ENCODE results near the gene MRPL54.

Gene MRPL54

GRCh38 chr19:3780786-3781304 is 18.4 kb downstream of the MRPL54 start:
- no peak overlapping the region for H3K27ac Mint-ChIP-seq
- H3K36me3 Mint-ChIP-seq: peaks cover 32% of the 10 kb centered on the region
- H3K27me3 Mint-ChIP-seq: peaks cover 17% of the 10 kb centered on the region

GRCh38 chr19:3781603-3782002 is 19.1 kb downstream of the MRPL54 start:
- H3K4me3 Mint-ChIP-seq: no peak overlapping the region
- peaks cover 18% of the 10 kb centered on the region for H3K4me1 Mint-ChIP-seq
- peaks cover 20% of the 10 kb centered on the region for H3K9me3 Mint-ChIP-seq
- no peak for DNase-seq
- peaks cover 19% of the 10 kb centered on the region for H3K27me3 Mint-ChIP-seq
- peaks cover 32% of the 10 kb centered on the region for H3K36me3 Mint-ChIP-seq
- no peak overlapping the region for H3K27ac Mint-ChIP-seq
- CTCF ChIA-PET: no interaction called here

More at GRCh38 chr19:3780786-3781304, 18.4 kb downstream of the MRPL54 start:
- peak; percentile 33 for DNase-seq
- Mint-ChIP-seq H3K4me3 (no peak overlapping the region), H3K4me1 (peaks cover 17% of the 10 kb centered on the region), H3K9me3 (peaks cover 20% of the 10 kb centered on the region)
- CTCF ChIA-PET: no interaction called here

GRCh38 chr19:3782330-3782729 is 19.8 kb downstream of the MRPL54 start:
- H3K36me3 Mint-ChIP-seq: peaks cover 32% of the 10 kb centered on the region
- peaks cover 20% of the 10 kb centered on the region for H3K9me3 Mint-ChIP-seq
- DNase-seq: no peak
- H3K4me3 Mint-ChIP-seq: no peak overlapping the region
- H3K27me3 Mint-ChIP-seq: peaks cover 26% of the 10 kb centered on the region
- H3K4me1 Mint-ChIP-seq: peaks cover 22% of the 10 kb centered on the region
- H3K27ac Mint-ChIP-seq: no peak overlapping the region
- CTCF ChIA-PET: interaction anchor here (2.5 kb wide), 1 partner anchor 40 kb away, joined by 10 read pairs; no protein-coding TSS in a partner anchor

GRCh38 chr19:3782903-3783302 is 20.4 kb downstream of the MRPL54 start:
- Mint-ChIP-seq H3K27ac (no peak overlapping the region), H3K9me3 (peaks cover 20% of the 10 kb centered on the region), H3K27me3 (peaks cover 26% of the 10 kb centered on the region), H3K4me3 (no peak overlapping the region), H3K36me3 (peaks cover 32% of the 10 kb centered on the region), H3K4me1 (peaks cover 22% of the 10 kb centered on the region)
- CTCF ChIA-PET: interaction anchor here (1.3 to 2.5 kb wide), 2 partner anchors 15 to 39 kb away, joined by 3 to 10 read pairs; no protein-coding TSS in a partner anchor
- no peak for DNase-seq

GRCh38 chr19:3783660-3784584 is 21.4 kb downstream of the MRPL54 start:
- H3K4me3 Mint-ChIP-seq: peak overlapping the region; percentile 76
- H3K4me1 Mint-ChIP-seq: peaks cover 23% of the 10 kb centered on the region
- DNase-seq: peak; percentile 45
- CTCF ChIA-PET: interaction anchor here (1.2 to 2.5 kb wide), 4 partner anchors 16 to 65 kb away, joined by 3 to 10 read pairs (median 6); no protein-coding TSS in a partner anchor
- H3K27ac Mint-ChIP-seq: peak overlapping the region; percentile 55
- H3K36me3 Mint-ChIP-seq: peaks cover 32% of the 10 kb centered on the region
- peaks cover 20% of the 10 kb centered on the region for H3K9me3 Mint-ChIP-seq
- peaks cover 27% of the 10 kb centered on the region for H3K27me3 Mint-ChIP-seq

- no peak for DNase-seq
- H3K27ac Mint-ChIP-seq: peak overlapping the region; percentile 55
- peaks cover 33% of the 10 kb centered on the region for H3K27me3 Mint-ChIP-seq
- H3K4me3 Mint-ChIP-seq: peak overlapping the region; percentile 76
- H3K4me1 Mint-ChIP-seq: peaks cover 24% of the 10 kb centered on the region
- H3K9me3 Mint-ChIP-seq: peaks cover 20% of the 10 kb centered on the region
- H3K36me3 Mint-ChIP-seq: peaks cover 32% of the 10 kb centered on the region
- CTCF ChIA-PET: interaction anchor here (1.2 to 2.5 kb wide), 3 partner anchors 34 to 64 kb away, joined by 3 to 10 read pairs (median 8); no protein-coding TSS in a partner anchor
Observed at GRCh38 chr19:3784607-3785450, 22.3 kb downstream of the MRPL54 start.

GRCh38 chr19:3785451-3785937 is 23.0 kb downstream of the MRPL54 start:
- Mint-ChIP-seq H3K4me3 (peak overlapping the region; percentile 76), H3K4me1 (peaks cover 24% of the 10 kb centered on the region), H3K27ac (peak overlapping the region; percentile 26), H3K9me3 (peaks cover 20% of the 10 kb centered on the region), H3K27me3 (peaks cover 40% of the 10 kb centered on the region), H3K36me3 (peaks cover 33% of the 10 kb centered on the region)
- CTCF ChIA-PET: no interaction called here
- peak; percentile 52 for DNase-seq

- H3K27me3 Mint-ChIP-seq: peaks cover 47% of the 10 kb centered on the region
- peaks cover 30% of the 10 kb centered on the region for H3K36me3 Mint-ChIP-seq
- peak within 1 kb of the TSS; percentile 76 for H3K4me3 Mint-ChIP-seq
- peak; percentile 50 for DNase-seq
- H3K27ac Mint-ChIP-seq: peak within 1 kb of the TSS; percentile 26
- CTCF ChIA-PET: no interaction called here
- peaks cover 15% of the 10 kb centered on the region for H3K9me3 Mint-ChIP-seq
- peaks cover 24% of the 10 kb centered on the region for H3K4me1 Mint-ChIP-seq
Observed at GRCh38 chr19:3785938-3786824, 23.7 kb downstream of the MRPL54 start, which contains the start of gene MATK. TSS of gene MATK (minus strand) at chr19:3786381. CDS start at chr19:3785135, 1,246 bp downstream.

GRCh38 chr19:3788996-3789778 is 26.7 kb downstream of the MRPL54 start:
- Mint-ChIP-seq H3K9me3 (peaks cover 2% of the 10 kb centered on the region), H3K27ac (peak overlapping the region; percentile 21), H3K4me3 (no peak overlapping the region), H3K36me3 (peaks cover 7% of the 10 kb centered on the region), H3K4me1 (peaks cover 19% of the 10 kb centered on the region), H3K27me3 (peaks cover 53% of the 10 kb centered on the region)
- CTCF ChIA-PET: no interaction called here
- no peak for DNase-seq

- peaks cover 4% of the 10 kb centered on the region for H3K36me3 Mint-ChIP-seq
- H3K4me1 Mint-ChIP-seq: peaks cover 11% of the 10 kb centered on the region
- no peak for DNase-seq
- no peak overlapping the region for H3K27ac Mint-ChIP-seq
- H3K9me3 Mint-ChIP-seq: peaks cover 2% of the 10 kb centered on the region
- H3K27me3 Mint-ChIP-seq: peaks cover 43% of the 10 kb centered on the region
- CTCF ChIA-PET: no interaction called here
- no peak overlapping the region for H3K4me3 Mint-ChIP-seq
Observed at GRCh38 chr19:3790209-3790734, 27.8 kb downstream of the MRPL54 start.

- CTCF ChIA-PET: no interaction called here
- peaks cover 2% of the 10 kb centered on the region for H3K9me3 Mint-ChIP-seq
- H3K27me3 Mint-ChIP-seq: peaks cover 39% of the 10 kb centered on the region
- DNase-seq: no peak
- H3K4me1 Mint-ChIP-seq: peaks cover 9% of the 10 kb centered on the region
- H3K27ac Mint-ChIP-seq: no peak overlapping the region
- peaks cover 2% of the 10 kb centered on the region for H3K36me3 Mint-ChIP-seq
- no peak overlapping the region for H3K4me3 Mint-ChIP-seq
Observed at GRCh38 chr19:3790941-3791340, 28.5 kb downstream of the MRPL54 start.

GRCh38 chr19:3792114-3792513 is 29.6 kb downstream of the MRPL54 start:
- Mint-ChIP-seq H3K4me3 (no peak overlapping the region), H3K36me3 (peaks cover 11% of the 10 kb centered on the region), H3K4me1 (peaks cover 6% of the 10 kb centered on the region), H3K27me3 (peaks cover 32% of the 10 kb centered on the region), H3K27ac (no peak overlapping the region), H3K9me3 (peaks cover 12% of the 10 kb centered on the region)
- CTCF ChIA-PET: no interaction called here
- DNase-seq: no peak

All from activated naive CD4-positive, alpha-beta T cell treated with anti-CD3 and anti-CD28 coated beads, Interleukin-2, amount 10 ng/mL, durations not matched to agents 7 days and 5 days (primary cell).